Hypothalamus (tissue), 51 donors: ENCODE data around the gene SLC12A8.

Experiments used
- DNase-seq, 51 donors: peaks; one replicate each; lab custom pipeline; 2025; lab: John Stamatoyannopoulos, UW

The SLC12A8 gene

GRCh38 chr3:125043599-125044151, 168.9 kb downstream of the SLC12A8 start:
- no peak for DNase-seq

GRCh38 chr3:125042725-125043406, 169.7 kb downstream of the SLC12A8 start:
- DNase-seq = peak in 4 of 51 donors; percentile 5 to 31 (median 20)

GRCh38 chr3:125039131-125040100, 173.1 kb downstream of the SLC12A8 start:
- DNase-seq = peak in 12 of 51 donors; percentile 10 to 64 (median 30)

- DNase-seq = no peak
Measured at GRCh38 chr3:125037498-125038150, 174.9 kb downstream of the SLC12A8 start.

- no peak for DNase-seq
Measured at GRCh38 chr3:125035217-125035616, 177.3 kb downstream of the SLC12A8 start.

- no peak for DNase-seq
Measured at GRCh38 chr3:125033616-125034015, 178.9 kb downstream of the SLC12A8 start.

- DNase-seq = no peak
Measured at GRCh38 chr3:125033135-125033534, 179.4 kb downstream of the SLC12A8 start.

GRCh38 chr3:125032683-125033082, 179.9 kb downstream of the SLC12A8 start:
- DNase-seq = no peak
